ENCODE data around the gene ZNF444. TPM values are rescaled to one million over a fixed set of nuclear protein-coding genes. Genes with fewer than 3 reads are reported as not detected.

ZNF444 gene
- total RNA-seq, 1 donor from 2014 or later: 40.2 TPM

- no peak overlapping the region for H3K4me3 ChIP-seq (ENCODE audit: low read depth, low read length)
- no peak for TF ChIP-seq CTCF (conservative IDR thresholded peaks at IDR 0.05; ENCODE audit: low read depth, low read length)
- no peak for DNase-seq (ENCODE audit: low read depth)
These were observed 8.7 kb upstream of the ZNF444 start for GRCh38 chr19:56132316-56132822.

- DNase-seq (ENCODE audit: low read depth): no peak
- TF ChIP-seq CTCF (conservative IDR thresholded peaks at IDR 0.05; ENCODE audit: low read depth, low read length): no peak
- H3K4me3 ChIP-seq (ENCODE audit: low read depth, low read length): no peak overlapping the region
These were observed 7.0 kb upstream of the ZNF444 start for GRCh38 chr19:56133858-56134653.

- no peak overlapping the region for H3K4me3 ChIP-seq (ENCODE audit: low read depth, low read length)
- TF ChIP-seq CTCF (conservative IDR thresholded peaks at IDR 0.05; ENCODE audit: low read depth, low read length): no peak
- no peak for DNase-seq (ENCODE audit: low read depth)
These were observed 6.5 kb upstream of the ZNF444 start for GRCh38 chr19:56134654-56134921.

GRCh38 chr19:56136362-56136761 lies 4.7 kb upstream of the ZNF444 start:
- no peak overlapping the region for H3K4me3 ChIP-seq (ENCODE audit: low read depth, low read length)
- no peak for DNase-seq (ENCODE audit: low read depth)
- TF ChIP-seq CTCF (conservative IDR thresholded peaks at IDR 0.05; ENCODE audit: low read depth, low read length): no peak

GRCh38 chr19:56137405-56137804 lies 3.7 kb upstream of the ZNF444 start:
- no peak overlapping the region for H3K4me3 ChIP-seq (ENCODE audit: low read depth, low read length)
- no peak for TF ChIP-seq CTCF (conservative IDR thresholded peaks at IDR 0.05; ENCODE audit: low read depth, low read length)
- DNase-seq (ENCODE audit: low read depth): no peak

GRCh38 chr19:56138069-56138468 lies 3.0 kb upstream of the ZNF444 start:
- no peak for DNase-seq (ENCODE audit: low read depth)
- no peak for TF ChIP-seq CTCF (conservative IDR thresholded peaks at IDR 0.05; ENCODE audit: low read depth, low read length)
- H3K4me3 ChIP-seq (ENCODE audit: low read depth, low read length): no peak overlapping the region
